GM18909 (cell line): Measurements from ENCODE around the gene SLC32A1.

Source experiments
- ATAC-seq: cut with Tn5 transposase; IDR thresholded peaks from one replicate; pipeline ENCODE4 v1.9.1; 2021; ENCODE audit warnings: mild to moderate bottlenecking; ENCODE audit not compliant: unreplicated experiment, poor library complexity

The SLC32A1 gene

GRCh38 chr20:38751360-38751976, 27.2 kb downstream of the SLC32A1 start:
- ATAC-seq = no peak

- no peak for ATAC-seq
These were observed 27.7 kb downstream of the SLC32A1 start for GRCh38 chr20:38752029-38752428.

GRCh38 chr20:38754924-38755323, 30.6 kb downstream of the SLC32A1 start:
- no peak for ATAC-seq

- ATAC-seq = no peak
These were observed 31.1 kb downstream of the SLC32A1 start for GRCh38 chr20:38755324-38755910.

- ATAC-seq = no peak
These were observed 33.0 kb downstream of the SLC32A1 start for GRCh38 chr20:38757145-38757775.

DNA sequence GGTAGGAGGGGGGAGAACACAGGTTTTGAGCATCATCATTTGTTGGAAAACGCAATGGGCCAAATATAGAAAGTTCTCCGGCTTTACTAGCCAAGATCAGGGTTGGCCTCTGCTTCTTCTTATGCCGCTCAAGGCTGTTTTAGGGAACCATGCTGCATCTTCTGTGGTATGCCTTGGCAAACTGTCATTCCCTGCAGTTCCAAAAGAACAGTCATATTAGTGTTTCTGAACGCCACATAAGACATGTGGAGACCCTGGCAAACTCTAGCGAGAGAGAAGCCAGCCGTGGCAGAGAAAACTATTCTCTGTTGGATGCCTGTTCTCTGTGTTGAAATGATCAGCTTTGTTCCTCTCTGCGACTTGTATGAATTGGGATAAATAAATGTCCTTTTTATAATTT, 34.8 kb downstream of the SLC32A1 start:
- ATAC-seq = no peak

DNA sequence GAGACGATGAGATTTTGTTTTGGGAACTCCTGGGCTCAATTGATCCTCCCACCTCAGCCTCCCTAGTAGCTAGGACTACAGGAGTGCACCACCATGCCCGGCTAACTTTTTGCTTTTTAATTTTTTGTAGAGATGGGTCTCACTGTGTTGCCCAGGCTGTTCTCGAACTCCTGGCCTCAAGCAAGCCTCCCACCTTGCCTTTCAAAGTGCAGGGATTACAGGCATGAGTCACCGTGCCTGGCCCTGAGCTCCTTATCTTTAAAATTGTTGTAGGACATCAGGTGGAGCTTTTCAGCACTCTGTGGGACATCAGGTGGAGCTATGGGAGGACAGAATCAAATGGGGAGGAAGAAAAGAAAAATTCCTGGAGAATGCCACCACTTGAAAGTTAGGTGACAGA, 36.7 kb downstream of the SLC32A1 start:
- no peak for ATAC-seq

DNA sequence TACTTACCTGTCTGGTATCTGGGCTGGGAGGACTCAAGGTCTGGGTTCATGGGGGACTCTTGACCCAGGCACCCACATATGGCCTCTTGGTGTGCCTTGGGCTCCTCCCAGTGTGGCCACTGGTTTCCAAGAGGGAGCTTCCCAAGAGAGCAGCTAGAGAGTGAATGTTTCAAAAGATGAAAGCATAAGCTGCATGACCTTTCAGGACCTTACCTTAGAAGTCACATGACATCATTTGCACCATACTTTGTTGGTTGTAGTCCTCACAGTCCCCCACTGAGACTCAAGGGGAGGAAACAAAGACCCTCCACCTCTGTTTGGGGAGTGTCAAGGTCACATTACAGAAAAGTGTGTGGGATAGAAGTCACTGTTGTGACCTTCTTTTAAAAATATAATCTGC, 37.9 kb downstream of the SLC32A1 start:
- ATAC-seq = no peak

DNA sequence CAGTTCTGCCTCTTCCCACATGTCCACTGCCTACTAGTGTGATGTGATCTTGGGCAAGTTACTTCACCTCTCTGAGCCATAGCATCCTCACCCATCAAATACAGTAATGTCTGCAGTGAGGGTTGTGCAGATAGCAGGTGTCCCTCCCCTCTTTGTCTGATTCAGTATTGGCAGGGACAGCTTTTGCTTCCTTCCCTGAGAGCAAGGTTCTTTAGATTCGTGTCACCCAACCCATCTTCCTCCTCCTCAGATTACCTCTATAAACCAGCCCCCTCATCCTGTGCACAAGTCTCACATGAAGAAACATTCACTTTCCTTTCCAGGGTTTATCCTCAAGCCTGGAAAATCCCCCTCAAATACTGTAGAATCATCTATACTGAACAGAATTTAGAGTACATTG, 39.3 kb downstream of the SLC32A1 start:
- ATAC-seq = no peak

- ATAC-seq = no peak
These were observed 40.5 kb downstream of the SLC32A1 start for GRCh38 chr20:38764567-38765318.

- no peak for ATAC-seq
These were observed 41.8 kb downstream of the SLC32A1 start for GRCh38 chr20:38766071-38766470.

- no peak for ATAC-seq
These were observed 45.4 kb downstream of the SLC32A1 start for GRCh38 chr20:38769376-38770295.

- ATAC-seq = no peak
These were observed 46.3 kb downstream of the SLC32A1 start for GRCh38 chr20:38770546-38770945.

DNA sequence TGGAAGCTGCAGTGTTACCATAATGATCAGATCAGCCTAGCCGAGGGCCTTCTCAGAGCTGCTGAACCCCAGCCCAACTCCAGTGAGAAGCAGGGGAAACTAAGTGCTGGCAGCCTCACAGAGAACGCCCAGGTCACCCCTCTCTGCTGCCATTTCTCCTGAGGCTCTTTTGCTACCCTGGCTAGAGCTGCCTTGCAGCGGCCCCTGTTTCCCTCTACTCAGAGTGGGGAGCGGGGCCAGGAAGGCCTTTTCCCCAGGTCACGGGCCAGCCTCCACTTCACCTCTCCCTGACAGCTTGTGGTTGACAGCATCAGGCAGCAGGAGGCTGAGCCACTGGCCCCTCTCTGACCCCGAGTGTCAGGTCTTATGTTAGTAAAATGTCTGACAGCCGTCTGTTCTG, 46.7 kb downstream of the SLC32A1 start:
- no peak for ATAC-seq

- ATAC-seq = no peak
These were observed 47.3 kb downstream of the SLC32A1 start for GRCh38 chr20:38771621-38772020.

DNA sequence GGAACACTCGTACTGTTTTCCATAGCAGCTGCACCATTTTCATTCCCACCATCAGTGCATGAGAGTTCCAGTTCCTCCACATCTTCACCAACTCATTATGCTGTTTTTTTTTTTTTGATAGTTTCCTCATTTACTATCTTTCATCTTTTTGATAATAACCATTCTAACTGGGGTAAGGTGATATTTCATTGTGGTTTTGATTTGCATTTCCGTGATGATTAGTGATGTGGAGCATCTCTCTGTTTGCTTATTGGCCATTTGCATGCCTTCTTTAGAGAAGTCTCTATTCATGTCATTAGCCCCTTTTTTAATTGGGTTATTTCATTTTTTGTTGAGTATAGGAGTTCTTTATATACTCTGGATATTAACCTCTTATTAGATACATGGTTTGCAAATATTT, 49.9 kb downstream of the SLC32A1 start:
- no peak for ATAC-seq

- ATAC-seq = no peak
These were observed 52.1 kb downstream of the SLC32A1 start for GRCh38 chr20:38776363-38776762.
